OCI-LY1 (cell line): Measurements from ENCODE around the gene FGR.
"Not testable (repeated sequence)": the region's sequence is repeated elsewhere in the genome, so short reads cannot be mapped to it uniquely, and the experiment has no call there.

Source experiments
- H2AFZ ChIP-seq: fragments of 200-600 bp; sonication (generic), shearing (Covaris generic); 2 replicates; pipeline ENCODE4 v1.6.0; 2014; ENCODE audit warnings: antibody characterized with exemption, mild to moderate bottlenecking, low read length
- H3F3A ChIP-seq: fragments of 200-600 bp; sonication (generic), shearing (Covaris generic); 2 replicates; pipeline ENCODE4 v1.6.0; 2014; ENCODE audit warnings: mild to moderate bottlenecking, antibody characterized with exemption, low read length, moderate library complexity; ENCODE audit not compliant: insufficient read depth
- H3K27ac ChIP-seq: fragments of 200-600 bp; sonication (generic); 2 replicates; pipeline ENCODE4 v1.5.1; 2014; ENCODE audit warnings: low read length, mixed run types, mild to moderate bottlenecking, low read depth; ENCODE audit not compliant: poor library complexity, severe bottlenecking
- H3K27me3 ChIP-seq: fragments of 200-600 bp; sonication (generic); 2 replicates; pipeline ENCODE4 v1.6.0; 2014; ENCODE audit warnings: antibody characterized with exemption, mild to moderate bottlenecking, low read length, moderate library complexity; ENCODE audit not compliant: insufficient read depth
- H3K36me3 ChIP-seq: fragments of 200-600 bp; sonication (generic); 2 replicates; pipeline ENCODE4 v1.6.1; 2014; ENCODE audit warnings: mild to moderate bottlenecking, antibody characterized with exemption, low read length, moderate library complexity, mixed read lengths; ENCODE audit not compliant: insufficient read depth
- H3K4me1 ChIP-seq: fragments of 200-600 bp; sonication (generic); 2 replicates; pipeline ENCODE4 v1.5.1; 2014; ENCODE audit warnings: mild to moderate bottlenecking, low read length, moderate library complexity; ENCODE audit not compliant: insufficient read depth, severe bottlenecking
- H3K4me2 ChIP-seq: fragments of 200-600 bp; sonication (generic), shearing (Covaris generic); 2 replicates; pipeline ENCODE4 v1.6.1; 2014; ENCODE audit warnings: low read length
- H3K4me3 ChIP-seq: fragments of 200-600 bp; sonication (generic); 2 replicates; pipeline ENCODE4 v1.5.1; 2014; ENCODE audit warnings: low read length, low read depth, mild to moderate bottlenecking, mixed read lengths; ENCODE audit not compliant: poor library complexity, severe bottlenecking
- H3K79me2 ChIP-seq: fragments of 200-600 bp; shearing (Covaris generic); 2 replicates; pipeline ENCODE4 v1.6.1; 2016; ENCODE audit warnings: mixed run types, low read length, mixed read lengths; ENCODE audit not compliant: insufficient read depth
- H3K9ac ChIP-seq: fragments of 200-600 bp; sonication (generic), shearing (Covaris generic); 2 replicates; pipeline ENCODE4 v1.6.1; 2014; ENCODE audit warnings: mild to moderate bottlenecking, low read length, mixed read lengths
- H3K9me2 ChIP-seq: fragments of 200-600 bp; sonication (generic), shearing (Covaris generic); 2 replicates; pipeline ENCODE4 v1.6.1; 2014; ENCODE audit warnings: low read depth, mild to moderate bottlenecking, low read length, mixed read lengths
- H3K9me3 ChIP-seq: fragments of 200-600 bp; shearing (Covaris generic); 2 replicates; pipeline ENCODE4 v1.6.1; 2014; ENCODE audit warnings: low read length, mixed read lengths
- H4K20me1 ChIP-seq: fragments of 200-600 bp; sonication (generic), shearing (Covaris generic); 2 replicates; pipeline ENCODE4 v1.6.0; 2016; ENCODE audit warnings: mild to moderate bottlenecking, low read length; ENCODE audit not compliant: insufficient read depth
- CTCF ChIP-seq: fragments of 200-600 bp; sonication (generic), shearing (Covaris generic); IDR thresholded peaks from 2 replicates; pipeline ENCODE4 v1.5.1; 2017; ENCODE audit warnings: mild to moderate bottlenecking, antibody characterized with exemption, low read length, moderate library complexity, mixed read lengths
- EZH2 ChIP-seq: fragments of 200-600 bp; sonication (generic), shearing (Covaris generic); IDR thresholded peaks from 2 replicates; pipeline ENCODE4 v1.8.0; 2017; ENCODE audit warnings: borderline replicate concordance, mixed run types, mild to moderate bottlenecking, antibody characterized with exemption, low read length, moderate library complexity, mixed read lengths

The FGR gene

GRCh38 chr1:27644369-27645070 lies 9.5 kb upstream of the FGR start:
- Histone ChIP-seq H3K9me3 (no peaks in the 10 kb centered on the region), H2AFZ (no peak overlapping the region), H3K36me3 (no peaks in the 10 kb centered on the region), H3K4me2 (no peak overlapping the region), H3K9me2 (no peaks in the 10 kb centered on the region), H3K9ac (no peak overlapping the region), H3K27ac (no peak overlapping the region), H3F3A (no peaks in the 10 kb centered on the region), H3K4me3 (no peak overlapping the region), H3K4me1 (no peaks in the 10 kb centered on the region), H3K27me3 (no peaks in the 10 kb centered on the region), H4K20me1 (no peaks in the 10 kb centered on the region), H3K79me2 (no peaks in the 10 kb centered on the region)
- TF ChIP-seq CTCF = no peak
- TF ChIP-seq EZH2 = no peak

- H3K9me3 ChIP-seq = no peaks in the 10 kb centered on the region
- H3F3A ChIP-seq = no peaks in the 10 kb centered on the region
- no peak overlapping the region for H3K4me3 ChIP-seq
- no peak overlapping the region for H3K27ac ChIP-seq
- H2AFZ ChIP-seq = no peak overlapping the region
- H3K9me2 ChIP-seq = no peaks in the 10 kb centered on the region
- no peaks in the 10 kb centered on the region for H3K36me3 ChIP-seq
- H3K4me1 ChIP-seq = no peaks in the 10 kb centered on the region
- TF ChIP-seq CTCF (peak; percentile 82), EZH2 (no peak)
- no peaks in the 10 kb centered on the region for H3K79me2 ChIP-seq
- H3K27me3 ChIP-seq = no peaks in the 10 kb centered on the region
- H4K20me1 ChIP-seq = no peaks in the 10 kb centered on the region
- H3K4me2 ChIP-seq = no peak overlapping the region
- H3K9ac ChIP-seq = no peak overlapping the region
These were observed 8.8 kb upstream of the FGR start for GRCh38 chr1:27643600-27644368.

GRCh38 chr1:27640514-27640913 lies 5.5 kb upstream of the FGR start:
- not testable (repeated sequence) for H3K4me1 ChIP-seq, H3K4me3 ChIP-seq, H3K9me2 ChIP-seq, H4K20me1 ChIP-seq, H2AFZ ChIP-seq, H3K27me3 ChIP-seq, H3K9ac ChIP-seq, H3F3A ChIP-seq, H3K9me3 ChIP-seq, H3K4me2 ChIP-seq, H3K79me2 ChIP-seq, H3K27ac ChIP-seq, H3K36me3 ChIP-seq
